Spleen (tissue), 7 donors: ENCODE data around the gene S1PR2.

Experiments
- CTCF ChIP-seq, 11 experiments: fragments of 200-600 bp in 7 of 11; fragments of 450-650 bp in 4 of 11; sonication (generic) in 4 of 11; IDR thresholded peaks in 8 of 11; conservative IDR thresholded peaks in 3 of 11; 1 replicate in 7 of 11; 2 replicates in 4 of 11; pipeline versions ENCODE4 v1.4.0 to v1.8.0; 2016 to 2021; ENCODE audit warnings: antibody characterized with exemption in 11 of 11, inconsistent platforms in 4 of 11, mild to moderate bottlenecking in 1 of 11
- POLR2A ChIP-seq, 3 donors: fragments of 450-650 bp; IDR thresholded peaks; one replicate each; pipeline ENCODE4 v1.5.1; 2017; ENCODE audit warnings: antibody characterized with exemption in 3 of 3, mild to moderate bottlenecking in 1 of 3
- donor health status: DM: no; HTN: no; CAD: no; lungs with moderate emphysema.
- donor health status: DM: no; HTN: no; CAD: no.
- donor health status: DM: no; HTN: no; CAD: no.

DNA sequence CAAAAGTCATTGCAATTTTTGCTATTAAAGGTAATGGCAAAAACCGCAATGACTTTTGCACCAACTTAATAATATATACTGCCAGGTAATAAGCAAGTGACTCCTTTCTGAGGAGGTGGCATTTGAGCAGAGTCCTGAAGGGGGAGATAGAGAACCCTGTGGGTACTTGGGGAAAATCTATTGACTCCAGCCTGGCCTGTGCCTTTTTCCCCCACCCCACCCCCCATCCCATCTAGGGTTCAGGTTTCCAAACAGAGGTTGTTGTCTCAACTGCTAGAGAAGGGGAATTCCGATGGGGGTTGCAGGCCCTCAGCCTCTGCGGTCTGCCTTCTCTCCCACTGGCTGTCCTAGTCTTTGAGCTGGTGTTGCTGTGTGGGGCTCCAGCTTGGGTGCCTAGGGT lies 11.5 kb downstream of the S1PR2 start:
- no peak for TF ChIP-seq POLR2A (IDR thresholded peaks at IDR 0.05)
- peak in 6 of 11 experiments; percentile 17 to 28 (median 24) for TF ChIP-seq CTCF (IDR thresholded peaks at IDR 0.05 in 8 of 11, conservative IDR thresholded peaks at IDR 0.05 in 3 of 11)
